Sigmoid colon (tissue), 7 donors: ENCODE results near the gene PDHB. TPM values are rescaled to one million over a fixed set of nuclear protein-coding genes. Genes with fewer than 3 reads are reported as not detected.

Experiments used
- DNase-seq: peaks from one replicate; pipeline ENCODE4 v3.0.0-alpha.2; 2019
- H3K27ac ChIP-seq, 4 donors: fragments of 200-600 bp; sonication (generic); one replicate each; pipeline ENCODE4 v1.5.1; 2016 to 2019; ENCODE audit warnings: mild to moderate bottlenecking in 1 of 4
- H3K27me3 ChIP-seq, 3 donors: fragments of 200-600 bp; sonication (generic); one replicate each; pipeline ENCODE4 v1.5.1; 2019; ENCODE audit warnings: mild to moderate bottlenecking in 1 of 3
- H3K36me3 ChIP-seq, 4 donors: fragments of 200-600 bp; sonication (generic); one replicate each; pipeline ENCODE4 v1.5.1; 2016 to 2019
- H3K4me1 ChIP-seq, 4 donors: fragments of 200-600 bp; sonication (generic); one replicate each; pipeline ENCODE4 v1.5.1; 2017 to 2019
- H3K4me3 ChIP-seq, 4 donors: fragments of 200-600 bp; sonication (generic); one replicate each; pipeline ENCODE4 v1.5.1; 2017 to 2019; ENCODE audit warnings: mild to moderate bottlenecking in 2 of 4, moderate library complexity in 1 of 4
- H3K9me3 ChIP-seq, 4 donors: fragments of 200-600 bp in 3 of 4; sonication (generic) in 3 of 4; one replicate each; pipeline versions ENCODE4 v1.5.1 to v1.6.1; 2013 to 2019
- EP300 ChIP-seq, 4 donors: sonication (generic); formaldehyde crosslinking; IDR thresholded peaks; one replicate each; pipeline ENCODE4 v1.6.1; 2017; ENCODE audit warnings: antibody characterized with exemption in 4 of 4
- POLR2A ChIP-seq, 2 donors: fragments of 450-650 bp; IDR thresholded peaks; one replicate each; pipeline ENCODE4 v1.6.1; 2016; ENCODE audit warnings: antibody characterized with exemption in 2 of 2, mild to moderate bottlenecking in 2 of 2, moderate library complexity in 2 of 2
- POLR2AphosphoS5 ChIP-seq, 4 donors: sonication (generic); formaldehyde crosslinking; IDR thresholded peaks; one replicate each; pipeline ENCODE4 v1.6.1; 2017; ENCODE audit warnings: antibody characterized with exemption in 4 of 4
- WGBS, 2 donors: extraction: QIAGEN DNeasy Blood & Tissue Kit; methylation state at CpG; one replicate each; pipeline ENCODE4 v1.1.7; 2013; 5-methylcytosine and 5-hydroxymethylcytosine counted together
- intact Hi-C: fragments of 100-400 bp; cut with DNase I; formaldehyde crosslinking; loops from one replicate; pipeline ENCODE4 v1.15.1; 2023
- polyA plus RNA-seq, 3 donors: library from polyadenylated mRNA; stranded (reverse); fragments of 200-250 nt; gene quantifications; one replicate each; pipeline ENCODE4 v1.2.3, GENCODE V29; 2013
- total RNA-seq, 4 donors: library from RNA; depleted of rRNA; stranded (reverse); fragments of >200 nt; gene quantifications; one replicate each; pipeline ENCODE4 v1.1.0, GENCODE V29; 2016
- TF ChIP-seq, protein P1 (sequence below), 4 experiments: fragments of 450-650 bp in 3 of 4; fragments of 200-600 bp in 1 of 4; IDR thresholded peaks; one replicate each; pipeline ENCODE4 v1.5.1; 2016 to 2019; ENCODE audit warnings: antibody characterized with exemption in 4 of 4, mild to moderate bottlenecking in 3 of 4, moderate library complexity in 2 of 4
- donor health status: healthy with polysubstance abuse.
- donor health status: Bipolar disorder and iron deficiency.
- donor health status: healthy.

Gene PDHB
- total and polyA plus RNA-seq, 7 donors = 69.4 to 120 (median 100) TPM

GRCh38 chr3:58474967-58475578 lies 41.4 kb upstream of the PDHB start:
- H3K27me3 ChIP-seq = no peaks in the 10 kb centered on the region
- TF ChIP-seq EP300 (IDR thresholded peaks at IDR 0.05) (no peak), POLR2AphosphoS5 (IDR thresholded peaks at IDR 0.05) (no peak), POLR2A (IDR thresholded peaks at IDR 0.05) (no peak)
- TF ChIP-seq, protein P1, sequence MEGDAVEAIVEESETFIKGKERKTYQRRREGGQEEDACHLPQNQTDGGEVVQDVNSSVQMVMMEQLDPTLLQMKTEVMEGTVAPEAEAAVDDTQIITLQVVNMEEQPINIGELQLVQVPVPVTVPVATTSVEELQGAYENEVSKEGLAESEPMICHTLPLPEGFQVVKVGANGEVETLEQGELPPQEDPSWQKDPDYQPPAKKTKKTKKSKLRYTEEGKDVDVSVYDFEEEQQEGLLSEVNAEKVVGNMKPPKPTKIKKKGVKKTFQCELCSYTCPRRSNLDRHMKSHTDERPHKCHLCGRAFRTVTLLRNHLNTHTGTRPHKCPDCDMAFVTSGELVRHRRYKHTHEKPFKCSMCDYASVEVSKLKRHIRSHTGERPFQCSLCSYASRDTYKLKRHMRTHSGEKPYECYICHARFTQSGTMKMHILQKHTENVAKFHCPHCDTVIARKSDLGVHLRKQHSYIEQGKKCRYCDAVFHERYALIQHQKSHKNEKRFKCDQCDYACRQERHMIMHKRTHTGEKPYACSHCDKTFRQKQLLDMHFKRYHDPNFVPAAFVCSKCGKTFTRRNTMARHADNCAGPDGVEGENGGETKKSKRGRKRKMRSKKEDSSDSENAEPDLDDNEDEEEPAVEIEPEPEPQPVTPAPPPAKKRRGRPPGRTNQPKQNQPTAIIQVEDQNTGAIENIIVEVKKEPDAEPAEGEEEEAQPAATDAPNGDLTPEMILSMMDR (IDR thresholded peaks at IDR 0.05) = no peak
- H3K36me3 ChIP-seq = no peaks in the 10 kb centered on the region
- WGBS, 2 donors = 65 to 74% methylated on average over 3 of the region's 3 CpGs
- H3K27ac ChIP-seq = no peak overlapping the region
- H3K9me3 ChIP-seq = no peaks in the 10 kb centered on the region
- H3K4me1 ChIP-seq = peaks cover 0 to 7% (median 0%) of the 10 kb centered on the region in 4 donors
- H3K4me3 ChIP-seq = no peak overlapping the region
- DNase-seq = no peak
- intact Hi-C loops = no loop called here

DNA sequence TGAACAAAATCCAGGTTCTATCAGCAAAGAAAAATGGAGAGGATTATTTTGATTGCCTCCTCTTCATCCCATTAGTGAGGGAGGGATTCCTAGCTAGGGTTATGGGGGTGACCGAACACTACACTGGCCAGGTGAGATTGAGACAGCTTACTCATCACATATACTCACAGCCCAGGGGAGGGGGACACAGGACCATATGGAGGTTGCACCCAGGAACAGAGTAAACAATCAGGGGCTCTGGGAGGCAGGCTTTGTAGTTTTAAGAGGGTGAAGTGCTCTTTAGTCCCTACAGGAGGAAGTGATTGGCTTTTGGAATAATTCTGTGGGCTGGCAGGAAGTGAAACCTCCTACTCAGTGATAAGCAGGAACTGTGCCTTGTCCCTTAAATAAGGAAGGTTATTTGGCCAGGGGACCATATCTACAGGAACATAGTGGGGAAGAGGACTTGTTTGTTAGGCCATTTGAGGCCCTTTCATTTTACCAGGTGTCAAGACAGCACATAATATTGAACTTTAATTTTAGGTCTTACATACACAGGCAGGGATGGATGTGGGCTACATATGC lies 40.8 kb upstream of the PDHB start:
- WGBS, 2 donors = 93 to 96% methylated on average over 1 of the region's 1 CpG
- H3K9me3 ChIP-seq = no peaks in the 10 kb centered on the region
- no peak for DNase-seq
- no peak overlapping the region for H3K27ac ChIP-seq
- H3K4me1 ChIP-seq = peaks cover 0 to 7% (median 0%) of the 10 kb centered on the region in 4 donors
- no peaks in the 10 kb centered on the region for H3K36me3 ChIP-seq
- no peaks in the 10 kb centered on the region for H3K27me3 ChIP-seq
- no peak for TF ChIP-seq POLR2AphosphoS5 (IDR thresholded peaks at IDR 0.05)
- TF ChIP-seq, protein P1 (IDR thresholded peaks at IDR 0.05) = no peak
- TF ChIP-seq POLR2A (IDR thresholded peaks at IDR 0.05) = no peak
- TF ChIP-seq EP300 (IDR thresholded peaks at IDR 0.05) = no peak
- intact Hi-C loops = no loop called here
- no peak overlapping the region for H3K4me3 ChIP-seq

GRCh38 chr3:58473275-58473674 lies 39.6 kb upstream of the PDHB start:
- 92 to 93% methylated on average over 1 of the region's 1 CpG for WGBS, 2 donors
- TF ChIP-seq POLR2A (IDR thresholded peaks at IDR 0.05) (no peak), POLR2AphosphoS5 (IDR thresholded peaks at IDR 0.05) (no peak), EP300 (IDR thresholded peaks at IDR 0.05) (no peak)
- TF ChIP-seq, protein P1 (IDR thresholded peaks at IDR 0.05) = no peak
- Histone ChIP-seq H3K4me1 (peaks cover 0 to 7% (median 0%) of the 10 kb centered on the region in 4 donors), H3K27me3 (no peaks in the 10 kb centered on the region), H3K4me3 (no peak overlapping the region), H3K27ac (no peak overlapping the region), H3K36me3 (no peaks in the 10 kb centered on the region), H3K9me3 (no peaks in the 10 kb centered on the region)
- intact Hi-C loops = no loop called here
- DNase-seq = no peak

DNA sequence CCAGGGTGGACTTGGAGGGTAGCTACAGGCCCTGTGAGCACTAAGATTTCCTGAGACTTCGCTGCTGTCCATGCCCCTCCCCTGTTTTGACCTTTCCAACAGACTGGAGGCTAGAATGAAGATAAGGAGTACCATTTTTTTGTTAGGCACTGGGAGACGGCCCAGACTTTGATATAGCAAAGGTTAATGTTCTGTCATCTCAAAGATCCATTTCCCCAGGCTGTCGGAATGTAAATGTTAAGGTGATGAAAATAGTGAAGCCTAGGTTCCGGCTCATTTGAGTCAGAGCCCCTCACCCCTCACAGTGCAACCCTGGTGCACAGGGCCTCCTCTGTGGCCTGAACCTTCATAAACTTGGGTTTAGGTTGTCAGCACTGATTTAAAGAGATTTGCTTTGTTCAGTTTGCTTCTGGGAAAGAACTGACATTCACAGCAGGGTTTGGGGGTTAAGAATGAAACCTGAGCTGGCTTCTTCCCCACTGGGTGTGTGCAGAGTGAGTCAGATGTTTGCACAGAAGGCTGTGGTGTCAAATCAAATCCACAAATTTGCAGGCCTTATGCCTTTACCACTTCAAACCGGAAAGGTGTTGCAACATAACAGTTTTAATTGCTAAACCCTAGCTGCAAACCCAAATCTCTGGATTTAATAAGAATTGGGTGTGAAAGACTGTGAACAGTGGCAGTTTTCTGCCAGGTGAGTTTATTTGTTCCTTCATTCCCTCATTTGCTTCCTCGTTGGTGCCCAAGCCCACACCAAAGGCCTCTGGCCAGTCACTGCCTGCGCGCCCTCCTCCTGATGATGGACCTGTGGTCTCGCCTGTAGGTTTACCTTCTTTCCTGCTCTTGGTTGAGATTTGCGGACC lies 37.6 kb upstream of the PDHB start:
- TF ChIP-seq POLR2A (IDR thresholded peaks at IDR 0.05) (no peak), EP300 (IDR thresholded peaks at IDR 0.05) (no peak), POLR2AphosphoS5 (IDR thresholded peaks at IDR 0.05) (no peak)
- TF ChIP-seq, protein P1 (IDR thresholded peaks at IDR 0.05) = no peak
- intact Hi-C loops = no loop called here

More for the DNA sequence above, 37.6 kb upstream of the PDHB start:
- WGBS, 2 donors = 20 to 52% methylated on average over 10 of the region's 10 CpGs
- Histone ChIP-seq H3K9me3 (no peaks in the 10 kb centered on the region), H3K27me3 (no peaks in the 10 kb centered on the region), H3K36me3 (no peaks in the 10 kb centered on the region), H3K4me3 (no peak overlapping the region), H3K27ac (peak overlapping the region in 2 of 4 donors; percentile 25 to 38), H3K4me1 (peaks cover 0 to 7% (median 0%) of the 10 kb centered on the region in 4 donors)
- no peak for DNase-seq
